HepG2 (cell line): ENCODE results near the gene ENKUR. TPM values are rescaled to one million over a fixed set of nuclear protein-coding genes. Genes with fewer than 3 reads are reported as not detected.

Experiments used
- CC2D1A ChIP-seq: sonication (generic); formaldehyde crosslinking; IDR thresholded peaks from 2 replicates; pipeline ENCODE4 v1.8.1; 2023; ENCODE audit warnings: mild to moderate bottlenecking, missing genetic modification reagents
- DNMT3B ChIP-seq: conservative IDR thresholded peaks from 2 replicates; pipeline ENCODE4 v1.6.1; 2016; ENCODE audit warnings: missing biosample characterization, control low read depth
- GATAD2A ChIP-seq: IDR thresholded peaks from 2 replicates; pipeline ENCODE4 v1.6.1; 2016
- HNRNPH1 ChIP-seq: fragments of 200-400 bp; formaldehyde crosslinking; optimal IDR thresholded peaks from 2 replicates; pipeline ENCODE3; 2017; ENCODE audit warnings: mild to moderate bottlenecking, low read depth, low read length
- MED13 ChIP-seq: sonication (generic); formaldehyde crosslinking; IDR thresholded peaks from 2 replicates; pipeline ENCODE4 v1.5.0; 2020; ENCODE audit warnings: missing genetic modification reagents
- PREB ChIP-seq: sonication (generic); formaldehyde crosslinking; IDR thresholded peaks from 2 replicates; pipeline ENCODE4 v1.4.0; 2020; ENCODE audit warnings: missing genetic modification reagents
- SNAI1 ChIP-seq: sonication (generic); formaldehyde crosslinking; IDR thresholded peaks from 2 replicates; pipeline ENCODE4 v1.5.0; 2020; ENCODE audit warnings: mild to moderate bottlenecking, missing genetic modification reagents, borderline replicate concordance
- SP2 ChIP-seq: sonication (generic); formaldehyde crosslinking; IDR thresholded peaks from 2 replicates; pipeline ENCODE4 v1.5.1; 2020; ENCODE audit warnings: mild to moderate bottlenecking, missing genetic modification reagents
- SPEN ChIP-seq: sonication (generic); formaldehyde crosslinking; IDR thresholded peaks from 2 replicates; pipeline ENCODE4 v1.5.1; 2020; ENCODE audit warnings: low read depth, mild to moderate bottlenecking, missing genetic modification reagents
- TBL1XR1 ChIP-seq: fragments of 150-350 bp; IDR thresholded peaks from 2 replicates; pipeline ENCODE4 v1.6.1; 2014; ENCODE audit warnings: borderline replicate concordance, low read length; ENCODE audit not compliant: partially characterized antibody
- USF2 ChIP-seq, 2 experiments: sonication (generic) in 1 of 2; formaldehyde crosslinking in 1 of 2; IDR thresholded peaks; 2 replicates each; pipeline versions ENCODE4 v1.5.1 to v1.6.1; 2011 to 2020; ENCODE audit warnings: borderline replicate concordance in 1 of 2, low read depth in 1 of 2, low read length in 1 of 2, mild to moderate bottlenecking in 1 of 2, missing genetic modification reagents in 1 of 2, moderate library complexity in 1 of 2
- ZFAT ChIP-seq: sonication (generic); formaldehyde crosslinking; conservative IDR thresholded peaks from 2 replicates; pipeline ENCODE4 v1.8.1; 2023; ENCODE audit warnings: missing genetic modification reagents, inconsistent platforms
- ZFP36L2 ChIP-seq: sonication (generic); formaldehyde crosslinking; IDR thresholded peaks from 2 replicates; pipeline ENCODE4 v1.4.0; 2020; ENCODE audit warnings: missing genetic modification reagents
- ZIK1 ChIP-seq: sonication (generic); formaldehyde crosslinking; IDR thresholded peaks from 2 replicates; pipeline ENCODE4 v1.5.0; 2020; ENCODE audit warnings: mild to moderate bottlenecking, low read depth, missing genetic modification reagents, borderline replicate concordance
- ZNF441 ChIP-seq: sonication (generic); formaldehyde crosslinking; IDR thresholded peaks from 2 replicates; pipeline ENCODE4 v1.7.0; 2021; ENCODE audit warnings: missing genetic modification reagents, borderline replicate concordance
- ZNF484 ChIP-seq: sonication (generic); formaldehyde crosslinking; IDR thresholded peaks from 2 replicates; pipeline ENCODE4 v1.5.1; 2020; ENCODE audit warnings: mild to moderate bottlenecking, low read depth, missing genetic modification reagents, borderline replicate concordance
- ZNF547 ChIP-seq: sonication (generic); formaldehyde crosslinking; IDR thresholded peaks from 2 replicates; pipeline ENCODE4 v1.5.1; 2020; ENCODE audit warnings: mild to moderate bottlenecking, missing genetic modification reagents
- ZNF577 ChIP-seq: sonication (generic); formaldehyde crosslinking; IDR thresholded peaks from 2 replicates; pipeline ENCODE4 v1.4.0; 2020; ENCODE audit warnings: mild to moderate bottlenecking, low read depth, missing genetic modification reagents, borderline replicate concordance
- ZNF644 ChIP-seq: IDR thresholded peaks from 2 replicates; pipeline ENCODE4 v1.6.1; 2016; ENCODE audit warnings: low read depth
- ZNF672 ChIP-seq: sonication (generic); formaldehyde crosslinking; IDR thresholded peaks from 2 replicates; pipeline ENCODE4 v1.8.1; 2022; ENCODE audit warnings: missing genetic modification reagents
- ZNF776 ChIP-seq: sonication (generic); formaldehyde crosslinking; IDR thresholded peaks from 2 replicates; pipeline ENCODE4 v1.4.0; 2020; ENCODE audit warnings: mild to moderate bottlenecking, missing genetic modification reagents
- polyA plus RNA-seq, 8 experiments: library from polyadenylated mRNA; depleted of rRNA in 3 of 8; stranded (reverse) in 7 of 8; unstranded in 1 of 8; fragments of >200 nt; fragmentation: Illumina TruSeq in 4 of 8; extraction: Trizol in 4 of 8; gene quantifications; 2 replicates each; pipeline versions ENCODE4 v1.2.1 to v1.2.3, GENCODE V29; 2011 to 2016; ENCODE audit warnings: low read depth in 4 of 8, missing spikeins in 1 of 8, mixed read lengths in 1 of 8; ENCODE audit not compliant: insufficient read depth in 1 of 8
- total RNA-seq, 5 experiments: library from RNA; depleted of rRNA; stranded (reverse); fragments of >200 nt; fragmentation: Illumina TruSeq; extraction: Trizol; gene quantifications; 2 replicates each; pipeline ENCODE4 v1.2.3, GENCODE V29; 2016; ENCODE audit warnings: low read depth in 1 of 5
- TF ChIP-seq, protein P1 (sequence below): IDR thresholded peaks from 2 replicates; pipeline ENCODE4 v1.6.1; 2016
- TF ChIP-seq, protein P2 (sequence below): sonication (generic); formaldehyde crosslinking; IDR thresholded peaks from 2 replicates; pipeline ENCODE4 v1.8.1; 2023; ENCODE audit warnings: mild to moderate bottlenecking, missing genetic modification reagents

ENKUR gene
- total and polyA plus RNA-seq, 2 of the 13 experiments (the other 11 are each of a cell fraction or from before 2014, with no cell fraction given): 0.15 TPM

DNA sequence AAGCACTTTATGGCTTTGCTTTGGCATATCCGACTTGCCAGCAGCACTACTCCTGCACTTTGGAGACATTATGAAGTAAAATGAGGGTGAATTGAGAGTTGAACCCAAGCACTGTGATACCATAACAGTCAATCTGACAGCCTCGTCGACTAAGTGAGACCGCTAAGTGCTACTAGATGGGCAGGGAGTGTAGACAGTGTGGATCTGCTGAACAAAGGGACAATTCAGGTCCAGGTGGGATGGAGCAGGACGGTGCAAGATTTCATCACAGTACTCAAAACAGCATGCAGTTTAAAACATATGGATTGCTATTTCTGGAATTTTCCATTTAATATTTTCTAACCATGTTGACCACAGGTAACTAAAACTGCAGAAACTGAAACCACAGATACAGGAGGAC, 42.8 kb downstream of the ENKUR start (continued):
- TF ChIP-seq PREB: no peak
- TF ChIP-seq ZNF776 (CRISPR knock-in tag): no peak
- no peak for TF ChIP-seq SP2 (CRISPR knock-in tag)
- TF ChIP-seq MED13 (CRISPR knock-in tag): no peak
- no peak for TF ChIP-seq ZFP36L2 (CRISPR knock-in tag)
- peak; percentile 30; the same call in 1 of the 2 replicates for TF ChIP-seq GATAD2A
- TF ChIP-seq ZIK1 (CRISPR knock-in tag): no peak
- TF ChIP-seq SNAI1 (CRISPR knock-in tag): no peak
- TF ChIP-seq USF2 (IDR thresholded peaks at IDR 0.05; ENCODE audit: low read depth, low read length): no peak
- TF ChIP-seq USF2 (CRISPR knock-in tag; IDR thresholded peaks at IDR 0.05; ENCODE audit: borderline replicate concordance): no peak
- TF ChIP-seq ZNF441: no peak
- no peak for TF ChIP-seq TBL1XR1
- TF ChIP-seq HNRNPH1: no peak
- no peak for TF ChIP-seq ZNF484 (CRISPR knock-in tag)
- TF ChIP-seq, protein P1, sequence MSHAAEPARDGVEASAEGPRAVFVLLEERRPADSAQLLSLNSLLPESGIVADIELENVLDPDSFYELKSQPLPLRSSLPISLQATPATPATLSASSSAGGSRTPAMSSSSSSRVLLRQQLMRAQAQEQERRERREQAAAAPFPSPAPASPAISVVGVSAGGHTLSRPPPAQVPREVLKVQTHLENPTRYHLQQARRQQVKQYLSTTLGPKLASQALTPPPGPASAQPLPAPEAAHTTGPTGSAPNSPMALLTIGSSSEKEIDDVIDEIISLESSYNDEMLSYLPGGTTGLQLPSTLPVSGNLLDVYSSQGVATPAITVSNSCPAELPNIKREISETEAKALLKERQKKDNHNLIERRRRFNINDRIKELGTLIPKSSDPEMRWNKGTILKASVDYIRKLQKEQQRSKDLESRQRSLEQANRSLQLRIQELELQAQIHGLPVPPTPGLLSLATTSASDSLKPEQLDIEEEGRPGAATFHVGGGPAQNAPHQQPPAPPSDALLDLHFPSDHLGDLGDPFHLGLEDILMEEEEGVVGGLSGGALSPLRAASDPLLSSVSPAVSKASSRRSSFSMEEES: no peak
- TF ChIP-seq DNMT3B: no peak
- no peak for TF ChIP-seq ZFAT
- no peak for TF ChIP-seq SPEN (CRISPR knock-in tag)
- TF ChIP-seq ZNF644 (CRISPR knock-in tag): 0 out of 2 replicates have a peak, but pooled peaks have one; percentile 32
- no peak for TF ChIP-seq ZNF672 (CRISPR knock-in tag)
- no peak for TF ChIP-seq CC2D1A
- TF ChIP-seq, protein P2, sequence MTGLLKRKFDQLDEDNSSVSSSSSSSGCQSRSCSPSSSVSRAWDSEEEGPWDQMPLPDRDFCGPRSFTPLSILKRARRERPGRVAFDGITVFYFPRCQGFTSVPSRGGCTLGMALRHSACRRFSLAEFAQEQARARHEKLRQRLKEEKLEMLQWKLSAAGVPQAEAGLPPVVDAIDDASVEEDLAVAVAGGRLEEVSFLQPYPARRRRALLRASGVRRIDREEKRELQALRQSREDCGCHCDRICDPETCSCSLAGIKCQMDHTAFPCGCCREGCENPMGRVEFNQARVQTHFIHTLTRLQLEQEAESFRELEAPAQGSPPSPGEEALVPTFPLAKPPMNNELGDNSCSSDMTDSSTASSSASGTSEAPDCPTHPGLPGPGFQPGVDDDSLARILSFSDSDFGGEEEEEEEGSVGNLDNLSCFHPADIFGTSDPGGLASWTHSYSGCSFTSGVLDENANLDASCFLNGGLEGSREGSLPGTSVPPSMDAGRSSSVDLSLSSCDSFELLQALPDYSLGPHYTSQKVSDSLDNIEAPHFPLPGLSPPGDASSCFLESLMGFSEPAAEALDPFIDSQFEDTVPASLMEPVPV (CRISPR knock-in tag): no peak
- TF ChIP-seq ZNF547: no peak
- no peak for TF ChIP-seq ZNF577 (CRISPR knock-in tag)
